Middle frontal gyrus (tissue), 1 donor: Measurements from ENCODE around the gene TFEB.

Experiments used
- DNase-seq: peaks from one replicate; pipeline ENCODE4 v3.0.0-alpha.2; 2015; ENCODE audit warnings: low spot score; ENCODE audit errors: extremely low spot score

TFEB gene

DNA sequence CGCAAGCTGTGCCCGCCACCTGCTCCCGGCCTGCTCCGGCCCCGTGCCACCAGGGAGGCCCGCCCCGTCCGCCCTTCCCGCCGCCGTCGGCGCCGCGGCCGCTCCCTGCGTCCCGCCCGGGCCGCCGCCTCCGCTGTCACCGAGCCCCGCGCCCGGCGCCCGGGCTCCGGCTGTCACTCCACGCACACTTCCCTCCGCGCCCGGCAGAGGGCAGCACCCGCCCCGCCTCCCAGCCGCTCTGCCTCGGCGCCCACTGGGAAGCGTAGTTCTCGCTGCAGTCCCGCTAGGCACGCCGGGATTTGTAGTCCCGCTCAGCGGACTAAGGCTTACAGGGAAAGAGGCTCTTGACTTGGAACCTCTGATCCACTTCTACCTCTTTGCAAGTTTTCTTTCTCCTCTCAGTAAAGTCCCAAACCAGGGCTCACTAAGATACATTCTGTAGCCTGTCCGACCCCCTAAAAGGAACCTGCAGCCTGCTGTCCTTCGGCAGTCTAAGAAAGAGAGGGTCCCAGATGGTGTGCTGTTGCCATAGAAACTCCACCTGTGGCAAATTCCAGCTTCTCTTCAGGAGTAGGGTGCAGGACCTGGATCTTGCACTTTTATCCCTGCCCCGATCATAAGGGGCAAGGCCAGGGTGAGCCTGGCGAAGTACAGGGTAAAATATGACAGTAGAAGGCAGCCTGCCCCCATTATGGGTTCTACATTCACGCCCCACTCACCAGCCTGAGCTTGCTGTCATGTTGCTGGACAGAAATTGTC is at the start of gene TFEB:
Gene TFEB, minus strand, starts transcription at position 182 of the 759 bp plus-strand sequence. CDS start 44,395 bp downstream, outside the sequence.
- peak; percentile 93 for DNase-seq

DNA sequence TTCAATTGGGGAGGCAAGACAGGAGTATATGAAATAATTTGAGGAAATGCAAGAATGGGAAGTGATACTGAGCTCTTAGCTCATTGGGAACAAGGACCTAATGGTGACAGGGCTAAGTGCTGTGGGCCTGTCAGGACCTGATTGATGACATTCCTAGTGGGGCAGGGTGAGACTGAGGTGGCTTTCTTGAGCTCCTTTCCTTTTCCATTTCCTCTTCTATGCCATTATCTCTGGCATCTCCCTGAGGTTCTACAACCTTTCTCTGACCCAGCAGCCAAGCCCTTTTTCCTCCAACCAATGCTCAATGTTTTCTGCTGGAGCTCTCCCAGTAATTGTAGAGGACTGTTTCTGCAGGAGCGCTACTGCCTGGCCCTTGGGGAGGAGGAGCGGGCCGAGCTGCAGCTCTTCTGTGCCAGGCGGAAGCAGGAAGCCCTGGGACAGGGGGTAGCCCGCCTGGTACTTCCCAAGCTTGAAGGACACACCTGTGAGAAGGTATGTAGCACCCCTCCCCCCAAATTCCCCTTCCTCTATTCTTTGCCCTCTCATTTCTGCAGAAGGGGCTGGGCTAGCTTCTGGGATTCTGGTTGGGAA is 49.3 kb upstream of the TFEB start:
- DNase-seq, result no peak

GRCh38 chr6:41783106-41783780 is 47.8 kb upstream of the TFEB start:
- no peak for DNase-seq

GRCh38 chr6:41781366-41781730 is 45.9 kb upstream of the TFEB start:
- DNase-seq, result no peak

DNA sequence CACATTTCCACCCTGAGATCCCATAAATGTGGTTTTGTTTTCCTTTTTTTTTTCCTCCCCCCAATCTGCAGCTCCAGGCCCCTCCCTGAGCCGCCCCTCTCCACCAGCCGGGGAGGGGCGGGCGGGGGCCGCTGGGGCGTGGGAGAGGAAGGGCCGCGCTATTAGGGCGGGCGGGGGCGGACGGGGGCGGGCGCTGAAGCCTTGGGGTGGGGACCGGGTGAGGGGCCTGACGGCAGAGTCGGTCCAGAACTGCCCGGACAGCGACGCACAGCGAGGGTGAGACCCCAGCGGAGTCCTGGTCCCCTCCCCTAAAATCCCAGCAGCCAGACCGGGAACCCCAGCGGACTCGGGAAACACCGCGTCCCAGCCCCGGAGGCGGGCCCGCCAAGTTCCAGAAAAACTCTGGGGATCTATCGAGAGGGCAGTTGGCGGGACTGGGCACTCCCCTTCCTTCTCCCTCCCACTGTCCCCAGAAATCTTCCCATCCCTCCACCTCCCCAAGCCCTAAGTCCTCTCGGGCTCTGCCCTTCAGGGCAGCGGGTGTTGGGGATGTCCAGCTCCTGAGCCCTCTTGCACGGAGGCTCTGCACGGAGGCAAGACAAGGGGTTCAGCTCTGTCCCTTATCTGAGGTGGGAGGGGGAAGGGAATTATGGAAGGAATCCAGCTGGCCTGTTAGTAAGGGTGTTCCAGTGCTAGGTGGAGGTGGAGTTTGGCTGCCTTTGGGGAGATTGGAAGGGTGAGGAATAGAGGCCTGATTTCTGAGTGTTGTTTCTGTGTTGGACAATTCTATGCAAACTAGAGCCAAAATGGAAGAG is 45.4 kb upstream of the TFEB start, which contains the start of gene PRICKLE4:
Gene PRICKLE4, plus strand, starts transcription at position 232 of the 815 bp plus-strand sequence. CDS start 2,692 bp downstream, outside the sequence.
- DNase-seq, result no peak

GRCh38 chr6:41779788-41780550 is 44.6 kb upstream of the TFEB start, which contains the start of gene FRS3:
Gene FRS3, minus strand, starts transcription at chr6:41779900. Its CDS starts 2,913 bp downstream, at chr6:41776987.
- DNase-seq, result peak; percentile 97

GRCh38 chr6:41779336-41779735 is 43.9 kb upstream of the TFEB start:
- no peak for DNase-seq

DNA sequence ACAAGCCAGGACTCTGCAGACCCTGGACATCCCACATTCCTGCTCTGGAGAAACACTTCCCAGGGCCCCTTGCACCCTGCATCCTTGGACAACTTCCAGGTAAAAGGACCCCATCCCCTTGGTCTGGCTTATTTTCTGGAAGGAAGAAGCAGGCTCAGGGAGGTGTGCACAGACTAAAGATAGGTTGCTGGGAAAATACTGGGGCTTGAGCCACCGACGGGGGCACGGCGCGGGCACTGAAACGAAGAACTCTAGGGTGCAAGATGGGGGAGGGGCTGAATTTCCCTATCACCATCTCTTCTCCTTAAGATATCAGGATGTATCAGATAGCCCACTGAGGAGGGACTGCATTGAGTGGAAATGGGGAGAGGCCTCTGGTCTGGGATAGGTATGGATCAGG is 43.5 kb upstream of the TFEB start:
- DNase-seq, result no peak

GRCh38 chr6:41777551-41778285 is 42.3 kb upstream of the TFEB start:
- DNase-seq, result no peak

DNA sequence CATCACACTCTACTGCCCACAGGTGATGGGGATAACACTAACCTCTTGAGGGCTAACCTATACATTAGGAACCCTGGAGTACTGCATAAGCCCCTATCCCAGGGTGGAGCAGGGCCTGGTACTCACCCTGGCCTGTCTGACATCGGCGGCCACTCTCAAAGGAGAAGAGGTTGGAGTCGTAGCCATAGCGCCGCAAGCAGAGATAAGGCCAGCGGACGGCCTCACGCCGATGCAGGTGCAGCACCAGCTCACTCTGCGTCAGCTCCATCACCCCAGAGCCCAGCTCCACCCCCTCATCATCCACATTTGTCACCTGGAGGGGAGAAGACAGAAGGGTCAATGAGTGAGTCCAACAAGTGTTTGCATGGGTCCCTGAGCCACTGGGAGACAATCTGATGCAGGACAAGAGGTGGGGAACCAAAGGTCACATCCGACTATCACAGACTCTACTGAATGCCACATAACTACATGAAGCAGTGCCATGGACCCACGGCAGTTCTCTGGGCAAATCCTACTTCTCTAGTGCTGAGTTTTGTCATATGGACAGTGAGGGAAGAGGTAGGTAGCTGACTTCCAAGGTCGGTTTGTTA is 40.0 kb upstream of the TFEB start:
- no peak for DNase-seq

DNA sequence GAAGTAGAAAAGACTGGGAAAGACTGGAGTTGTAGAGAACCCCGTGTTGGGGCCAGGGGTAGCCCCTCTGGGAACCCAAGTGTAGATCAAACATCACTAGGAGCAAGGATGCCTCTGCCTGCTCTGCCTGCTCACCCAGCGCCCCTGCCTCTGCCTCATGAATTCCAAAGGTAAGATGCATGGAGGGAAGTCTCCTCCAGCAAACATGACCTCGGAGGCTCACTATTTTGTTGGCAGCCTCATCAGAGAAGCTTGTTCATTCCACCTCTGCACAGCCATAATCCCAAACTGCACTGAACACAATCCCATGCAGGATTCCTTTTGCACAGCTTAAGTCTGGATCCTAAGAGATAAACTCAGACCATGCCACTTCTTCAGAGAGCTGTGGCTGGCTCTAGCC is 39.4 kb upstream of the TFEB start:
- DNase-seq, result no peak

GRCh38 chr6:41771058-41771983 is 35.9 kb upstream of the TFEB start:
- DNase-seq, result no peak

- no peak for DNase-seq
Observed at GRCh38 chr6:41770381-41771057, 35.1 kb upstream of the TFEB start.

- no peak for DNase-seq
Observed at GRCh38 chr6:41769376-41769775, 34.0 kb upstream of the TFEB start.

GRCh38 chr6:41768545-41769308 is 33.3 kb upstream of the TFEB start:
- DNase-seq, result no peak

GRCh38 chr6:41767112-41767833 is 31.9 kb upstream of the TFEB start:
- DNase-seq, result no peak
